NOMO-1 (cell line): ENCODE data around the gene STX4.

ENCODE experiments used
- DNase-seq, 2 experiments: peaks; one replicate each; lab custom pipeline; 2025; ENCODE audit not compliant: unreplicated experiment in 2 of 2; lab: John Stamatoyannopoulos, UW

Gene STX4

DNA sequence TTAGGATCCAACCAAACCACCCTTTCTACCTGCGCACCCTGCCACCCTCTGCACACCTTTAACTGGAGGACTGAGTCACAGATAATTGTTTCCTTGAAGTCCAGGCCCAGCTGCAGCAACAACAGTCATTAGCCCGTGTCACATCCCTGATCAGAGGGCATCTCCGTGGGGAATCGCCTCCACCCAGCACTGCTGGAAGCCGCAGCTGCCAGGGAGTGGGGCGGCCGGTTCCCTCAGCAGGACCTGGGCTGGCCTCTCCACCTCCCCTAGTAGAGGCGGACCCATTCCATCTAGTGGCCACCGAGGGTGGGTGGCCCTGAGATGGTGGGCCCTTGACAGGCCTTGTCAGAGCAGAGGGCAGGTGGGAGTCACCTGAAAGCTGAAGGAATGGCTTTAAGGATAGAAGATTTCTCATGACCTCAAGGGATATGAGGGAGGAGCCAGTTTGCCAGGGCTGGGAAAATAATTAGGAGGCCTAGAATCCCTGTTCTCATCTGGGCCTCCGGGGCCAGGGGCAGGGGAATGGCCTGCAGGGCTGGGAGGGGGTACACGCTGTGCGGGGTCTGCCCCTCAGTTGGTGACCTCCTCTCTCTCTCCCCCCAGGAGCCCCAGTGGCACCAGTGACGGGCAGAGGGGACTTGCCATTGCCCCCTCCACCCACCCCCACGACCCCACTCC is 49.1 kb downstream of the STX4 start:
- DNase-seq = no peak

DNA sequence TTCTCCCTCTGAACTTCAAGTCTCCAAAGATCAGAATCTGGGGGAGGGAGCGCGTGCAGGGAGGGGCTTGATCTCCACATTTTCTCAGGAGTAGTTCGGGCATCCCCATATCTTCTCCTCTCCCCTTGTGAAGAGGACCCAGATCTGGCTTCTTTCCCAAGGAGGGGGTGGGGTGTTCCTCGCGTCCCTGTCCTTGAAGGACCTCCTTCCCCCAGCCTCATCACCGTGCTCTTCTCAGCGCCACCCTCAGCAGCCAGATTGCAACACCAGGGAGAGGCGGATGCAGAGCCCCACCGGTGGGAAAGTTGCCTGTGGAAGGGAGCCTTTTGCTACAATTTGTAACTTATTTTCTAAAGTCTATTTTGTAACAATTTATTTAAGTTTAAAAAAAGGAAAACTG is 49.7 kb downstream of the STX4 start:
- DNase-seq = no peak

GRCh38 chr16:31083556-31083955 is 50.2 kb downstream of the STX4 start:
- DNase-seq = no peak

- no peak for DNase-seq
Observed at GRCh38 chr16:31083981-31084380, 50.6 kb downstream of the STX4 start.

- DNase-seq = no peak
Observed at GRCh38 chr16:31084584-31085302, 51.4 kb downstream of the STX4 start.

- no peak for DNase-seq
Observed at GRCh38 chr16:31085411-31085810, 52.1 kb downstream of the STX4 start.

DNA sequence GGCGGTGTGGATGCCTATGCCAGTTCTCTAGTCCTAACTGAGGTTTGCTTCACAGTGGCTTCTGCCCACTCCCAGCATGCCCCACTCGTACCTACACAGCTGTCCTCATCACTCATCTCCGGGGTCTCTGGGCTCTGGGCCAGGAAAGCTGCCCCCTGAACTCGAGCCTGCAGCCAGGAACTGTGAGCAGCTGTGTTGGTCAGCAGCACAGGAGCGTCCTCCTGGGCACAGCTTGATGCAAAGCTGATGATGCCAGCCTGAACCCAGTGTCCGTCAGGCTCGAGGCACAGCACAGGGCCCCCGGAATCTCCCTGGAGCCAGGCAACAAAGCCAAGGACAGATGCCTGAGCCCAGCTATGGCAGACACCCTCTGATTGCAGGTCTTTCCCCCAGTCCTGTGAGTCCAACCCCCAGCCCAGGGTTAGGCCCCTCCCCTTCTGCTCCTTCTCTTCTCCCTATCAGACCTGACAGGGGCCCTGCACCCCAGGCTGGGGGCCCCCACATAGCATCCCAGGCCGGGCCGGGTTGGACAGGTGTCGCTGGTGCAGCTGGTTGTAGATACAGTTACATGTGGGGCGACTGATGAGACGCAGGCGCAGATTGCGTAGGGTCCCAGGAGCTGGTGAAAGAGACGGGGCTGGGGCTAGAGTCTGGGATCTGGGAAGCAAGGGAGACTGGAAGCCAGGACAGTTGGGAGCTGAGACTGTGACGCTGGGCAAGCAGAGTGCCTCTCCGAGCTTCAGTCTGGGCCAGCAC is 52.7 kb downstream of the STX4 start:
- DNase-seq = no peak

DNA sequence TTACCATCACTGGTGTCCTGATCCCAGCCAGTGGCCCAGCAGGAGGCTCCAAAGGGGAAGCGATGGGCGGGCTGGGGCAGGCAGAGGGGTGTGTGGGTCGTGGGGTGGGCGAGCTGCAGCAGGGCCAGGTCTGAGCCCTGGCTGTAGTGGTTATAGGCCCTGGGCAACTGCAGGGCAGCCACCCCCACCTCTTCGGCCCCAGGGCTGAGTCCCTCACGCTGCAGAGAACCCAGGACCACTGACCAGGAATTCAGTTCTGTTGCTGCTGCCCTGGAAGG is 53.2 kb downstream of the STX4 start:
- DNase-seq = no peak

DNA sequence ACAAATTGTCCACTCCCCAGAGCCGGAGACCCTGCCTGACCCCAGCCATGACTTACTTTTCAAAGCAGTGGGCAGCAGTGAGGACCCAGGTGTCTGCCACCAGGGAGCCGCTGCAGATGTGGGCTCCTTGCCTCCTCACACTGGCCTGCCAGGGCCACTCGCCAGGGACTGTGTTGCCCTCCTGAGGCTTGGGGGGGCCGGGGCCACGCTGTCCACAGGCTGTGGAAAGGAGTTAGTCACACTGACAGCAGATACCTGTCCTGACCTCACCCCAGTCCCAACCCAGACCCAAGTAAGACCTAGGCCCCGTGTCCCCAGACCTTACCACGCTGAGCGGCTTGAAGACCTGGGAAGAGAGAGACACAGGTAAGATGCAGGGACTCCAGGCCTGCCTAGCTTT is 54.1 kb downstream of the STX4 start:
- no peak for DNase-seq

DNA sequence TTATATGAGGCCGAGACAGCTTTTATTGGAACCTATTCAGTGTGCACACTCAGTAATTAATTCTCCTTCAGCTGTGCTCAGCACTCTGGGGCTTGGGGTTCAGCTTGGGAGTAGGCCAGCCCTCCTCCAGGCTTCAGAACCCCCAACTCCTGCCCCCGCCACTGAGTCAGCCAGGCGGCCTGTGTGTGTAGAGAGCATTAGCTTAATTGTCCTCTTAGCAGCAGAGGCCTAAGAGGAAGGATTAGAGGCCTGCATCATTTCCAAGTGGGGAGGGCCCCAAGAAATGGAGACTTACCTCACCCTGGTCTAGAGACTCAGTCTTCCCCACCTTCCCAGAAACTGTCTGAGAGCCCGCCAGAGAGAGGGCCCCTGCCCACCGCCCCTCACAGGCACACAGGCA is 54.6 kb downstream of the STX4 start:
- DNase-seq = no peak

DNA sequence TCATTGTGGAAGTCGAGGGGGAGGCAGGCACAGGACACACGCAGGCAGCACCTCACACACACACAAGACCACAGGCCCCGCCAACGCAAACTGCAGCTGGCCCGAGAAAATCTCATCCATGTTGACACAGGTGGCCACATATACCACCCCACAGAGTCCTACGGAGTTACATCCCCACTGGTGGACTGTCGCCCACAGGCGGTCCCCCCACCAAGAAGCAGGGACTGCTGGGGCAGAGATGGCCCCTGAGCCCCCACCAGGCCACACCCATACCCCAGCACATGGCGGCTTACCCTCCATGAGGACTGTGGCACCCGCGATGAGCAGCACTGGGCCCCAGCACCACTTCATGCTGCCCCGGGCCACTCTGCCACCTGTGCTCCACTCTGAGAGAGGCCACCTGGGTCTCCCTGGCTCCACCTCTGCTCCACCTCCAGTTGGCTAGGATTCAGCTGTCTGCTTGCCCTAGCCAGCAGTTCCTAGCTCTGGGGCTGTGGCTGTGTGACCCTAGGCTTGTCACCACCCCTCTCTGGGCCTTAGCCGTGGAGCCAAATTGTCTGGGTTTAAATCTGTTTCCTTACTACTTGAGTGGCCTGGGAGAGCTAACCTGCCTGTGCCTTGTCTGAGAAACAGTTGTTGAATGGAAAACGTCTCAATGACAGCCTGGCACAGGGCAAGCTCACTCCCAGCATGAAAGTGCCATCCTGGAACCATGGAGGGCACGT is 55.3 kb downstream of the STX4 start, which contains the start of gene PRSS53:
PRSS53 (minus strand) TSS at position 485 of the 725 bp plus-strand sequence; CDS start at position 351, 134 bp downstream.
- DNase-seq = no peak

DNA sequence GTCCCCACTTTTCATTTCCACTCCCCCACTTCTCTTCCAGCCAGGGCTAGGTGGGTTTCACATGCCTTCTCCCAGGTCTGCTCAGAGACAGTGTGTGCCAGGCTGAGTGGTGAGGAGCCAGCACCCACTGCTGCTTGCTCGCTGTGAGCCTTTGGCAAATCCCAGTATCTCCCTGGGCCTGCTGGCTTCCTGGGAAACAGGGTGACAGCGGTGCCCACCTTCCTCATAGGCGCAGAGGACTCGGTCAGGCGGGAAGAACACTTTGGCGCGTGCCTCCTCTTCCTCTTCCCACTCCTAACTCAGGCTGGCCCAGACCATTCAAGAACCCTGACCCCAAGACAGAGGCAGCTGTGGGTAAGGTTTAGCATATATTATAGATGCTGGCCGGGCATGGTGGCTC is 55.8 kb downstream of the STX4 start:
- no peak for DNase-seq
